ENCODE results near the gene JAK1.

JAK1 gene

GRCh38 chr1:64857347-64857746, 109.0 kb downstream of the JAK1 start:
- no peak for DNase-seq

GRCh38 chr1:64856553-64856952, 109.8 kb downstream of the JAK1 start:
- no peak for DNase-seq

- no peak for DNase-seq
Observed at GRCh38 chr1:64855557-64855956, 110.8 kb downstream of the JAK1 start.

DNA sequence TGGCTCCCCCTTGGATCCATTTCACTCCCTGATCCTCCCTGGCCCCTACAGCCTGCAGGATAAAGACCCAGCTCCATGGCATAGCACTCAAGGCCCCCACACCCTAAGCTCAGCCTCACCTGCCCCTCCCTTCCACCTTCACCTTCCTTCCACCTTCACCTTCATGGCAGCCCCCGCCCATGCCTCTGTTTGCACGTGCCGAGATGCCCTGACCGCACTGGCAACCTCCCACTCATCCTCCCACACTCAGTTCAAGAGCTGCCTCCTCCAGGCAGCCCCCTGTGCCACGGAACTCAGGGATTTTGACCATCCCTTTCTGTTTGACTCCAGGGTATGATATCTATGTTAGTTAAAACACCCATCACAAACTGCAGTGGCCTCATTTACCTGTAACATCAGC, 111.7 kb downstream of the JAK1 start:
- no peak for DNase-seq

DNA sequence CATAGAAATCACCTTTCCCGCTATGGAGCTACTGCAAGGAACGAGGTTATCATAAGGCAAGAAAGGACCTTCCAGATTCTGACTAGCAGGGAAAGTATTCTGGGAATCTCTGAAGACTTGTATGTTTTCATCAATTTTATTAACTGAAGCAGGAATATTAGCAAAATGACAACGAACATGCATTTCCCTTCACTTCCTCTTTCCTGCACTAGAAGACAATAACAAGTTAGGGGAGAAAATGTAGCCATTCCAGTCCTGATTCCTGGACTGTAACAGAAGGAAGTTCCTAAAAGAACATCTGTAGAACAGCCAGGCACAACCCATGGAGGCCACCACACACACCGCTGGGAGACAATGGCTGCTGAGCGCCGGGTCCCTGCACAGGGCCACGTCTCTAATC, 114.7 kb downstream of the JAK1 start:
- DNase-seq: no peak

DNA sequence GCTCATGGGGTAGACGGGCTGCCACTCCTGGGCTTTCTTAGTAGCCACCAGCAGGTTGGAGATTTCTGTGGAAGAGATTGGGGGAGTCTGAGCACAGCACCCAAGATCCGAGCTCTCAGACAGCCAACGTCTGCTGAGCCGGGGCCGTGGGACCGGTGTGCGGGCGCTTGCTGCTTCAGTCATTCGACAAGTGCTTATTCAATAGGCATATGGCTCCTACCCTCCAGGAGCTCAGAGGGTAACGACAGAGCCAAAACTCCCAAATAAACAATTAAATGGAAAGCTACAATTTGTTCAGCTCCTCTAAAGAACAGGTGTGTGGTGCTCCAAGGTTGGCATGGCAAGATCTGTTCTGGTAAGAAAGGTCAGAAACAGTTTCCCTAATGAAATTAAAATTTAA, 115.5 kb downstream of the JAK1 start:
- DNase-seq: no peak

DNA sequence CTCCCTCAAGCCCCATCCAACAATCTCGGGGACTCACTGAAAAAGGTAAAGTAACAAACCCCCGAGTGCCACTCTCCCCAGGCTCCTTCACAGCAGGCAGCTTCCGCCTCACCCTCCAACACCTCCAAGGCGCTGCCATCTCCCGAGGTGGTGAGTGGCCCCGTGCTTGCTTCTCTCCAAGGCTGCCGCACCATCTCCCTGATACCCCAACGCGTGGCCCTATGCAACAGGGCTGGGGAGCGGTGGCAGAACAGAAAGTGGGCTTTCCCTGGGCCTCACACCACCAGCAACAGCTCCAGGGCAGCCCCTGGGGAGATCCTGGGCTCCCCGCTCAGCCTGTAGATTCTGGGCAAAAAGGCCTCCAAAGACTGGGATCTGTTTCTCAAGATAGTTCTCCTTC, 116.4 kb downstream of the JAK1 start:
- DNase-seq: no peak

GRCh38 chr1:64848803-64849202, 117.5 kb downstream of the JAK1 start:
- DNase-seq: no peak

- DNase-seq: no peak
Observed at GRCh38 chr1:64848136-64848535, 118.2 kb downstream of the JAK1 start.

DNA sequence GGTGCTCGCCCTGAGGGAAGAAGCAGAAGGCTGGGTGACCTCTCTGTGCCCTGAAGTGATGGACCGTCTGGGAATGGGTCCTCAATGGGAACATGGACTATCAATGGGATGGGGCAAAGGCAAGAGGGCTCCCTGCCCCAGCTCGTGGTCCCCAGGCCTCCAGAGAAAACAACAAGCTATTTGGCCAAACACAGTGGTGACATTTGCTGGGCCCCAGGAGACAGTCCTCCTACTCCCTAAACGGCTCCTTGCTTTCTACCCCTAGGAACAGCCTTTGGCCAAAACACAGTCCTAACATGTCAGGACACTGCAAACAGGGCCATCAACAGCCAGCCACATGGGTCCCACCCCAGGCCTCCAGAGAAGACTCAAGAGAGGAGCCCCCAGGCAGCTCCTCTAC, 118.7 kb downstream of the JAK1 start:
- DNase-seq: no peak

- no peak for DNase-seq
Observed at GRCh38 chr1:64846573-64847430, 119.5 kb downstream of the JAK1 start.

GRCh38 chr1:64845831-64846425, 120.4 kb downstream of the JAK1 start:
- DNase-seq: no peak

GRCh38 chr1:64844609-64845008, 121.7 kb downstream of the JAK1 start:
- DNase-seq: no peak

GRCh38 chr1:64844175-64844574, 122.2 kb downstream of the JAK1 start:
- no peak for DNase-seq

DNA sequence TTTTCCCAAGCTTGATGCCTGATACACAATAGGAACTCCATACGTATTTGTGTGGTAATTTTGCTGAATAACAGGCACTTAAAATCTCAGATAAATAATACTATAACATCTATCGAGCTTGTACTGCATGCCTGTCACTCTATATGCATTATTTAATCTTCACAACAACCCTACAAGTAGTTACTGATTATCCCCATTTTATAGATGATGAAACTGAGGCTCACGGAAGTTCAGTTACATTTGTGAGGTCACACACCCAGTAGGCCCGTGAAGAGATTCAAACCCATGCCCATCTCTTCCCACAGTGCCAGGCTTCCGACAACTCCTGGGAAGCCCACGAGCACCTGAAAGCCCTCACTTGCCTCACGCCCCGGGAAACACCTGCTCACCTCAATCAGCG, 122.7 kb downstream of the JAK1 start:
- DNase-seq: no peak

GRCh38 chr1:64842224-64842623, 124.1 kb downstream of the JAK1 start:
- no peak for DNase-seq

GRCh38 chr1:64841330-64842065, 124.9 kb downstream of the JAK1 start:
- DNase-seq: no peak

GRCh38 chr1:64839732-64840405, 126.5 kb downstream of the JAK1 start:
- no peak for DNase-seq

GRCh38 chr1:64839261-64839660, 127.1 kb downstream of the JAK1 start:
- DNase-seq: no peak

DNA sequence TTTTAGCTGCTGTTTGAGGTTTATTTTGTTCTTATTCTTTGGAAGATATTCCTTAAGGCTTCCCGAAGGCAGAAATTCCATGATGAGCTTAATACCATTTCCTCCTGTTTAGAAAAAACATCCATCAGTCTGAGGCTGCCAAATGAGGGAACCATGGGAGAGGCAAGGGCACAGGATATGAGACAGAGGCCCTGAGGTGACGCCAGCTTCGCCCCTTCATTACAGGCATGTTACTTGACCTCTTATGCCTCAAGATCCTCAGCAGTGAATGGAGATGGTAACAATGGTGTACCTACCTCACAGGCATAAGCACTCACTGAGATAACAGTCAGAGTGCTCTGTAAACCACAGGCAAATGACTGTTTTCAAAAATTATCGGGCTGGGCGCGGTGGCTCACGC, 127.9 kb downstream of the JAK1 start:
- DNase-seq: no peak

GRCh38 chr1:64836802-64837201, 129.5 kb downstream of the JAK1 start:
- no peak for DNase-seq

GRCh38 chr1:64834734-64835133, 131.6 kb downstream of the JAK1 start:
- DNase-seq: no peak

DNA sequence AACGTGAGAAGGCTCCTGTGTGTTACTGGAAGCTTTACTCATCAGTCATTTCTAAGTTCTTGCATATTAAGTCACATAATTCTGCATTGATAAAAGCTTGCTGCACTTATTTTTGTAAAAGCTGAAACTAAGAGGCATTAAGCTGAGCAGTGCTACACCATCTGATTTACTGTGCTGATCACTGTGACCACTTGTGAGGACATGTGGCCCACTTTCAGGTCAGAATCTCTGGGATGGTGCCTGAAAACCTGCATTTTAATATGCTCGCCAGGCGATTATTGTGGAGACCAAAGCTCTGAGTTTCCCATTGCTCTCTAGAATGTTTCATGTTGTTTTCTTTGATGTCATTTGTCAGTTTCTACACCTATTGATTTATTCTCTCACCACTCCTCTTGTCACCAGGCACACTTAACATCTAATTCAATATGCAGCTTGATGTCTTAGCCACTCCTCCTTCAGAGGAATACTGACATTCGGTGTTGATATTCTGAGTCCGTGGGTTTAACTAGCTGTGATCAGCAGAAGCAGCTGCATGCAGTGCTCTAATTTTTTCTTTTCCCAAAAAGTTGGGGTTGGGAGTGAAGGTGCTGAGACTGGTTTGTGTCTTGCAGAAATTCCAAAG, 136.2 kb downstream of the JAK1 start:
- DNase-seq: no peak
